Posterior vena cava (tissue), 2 donors: ENCODE data around the gene PRDM15. TPM values are rescaled to one million over a fixed set of nuclear protein-coding genes. Genes with fewer than 3 reads are reported as not detected.

Experiments
- DNase-seq: peaks from one replicate; pipeline ENCODE4 v3.0.0-alpha.2; 2020; ENCODE audit warnings: low spot score
- intact Hi-C, 2 donors: fragments of 100-400 bp; cut with DNase I; formaldehyde crosslinking; loops; one replicate each; pipeline versions ENCODE4 v1.14.1 to v1.14.2; 2022 to 2023
- total RNA-seq, 2 donors: library from RNA; stranded (reverse); fragmentation: NEBNext Ultra II Directional; extraction: Animal tissue kit (Norgen Biotek cat#: 25700); gene quantifications; one replicate each; pipeline ENCODE4 v1.2.1, GENCODE V29; 2021
- donor health status: DM: yes; HTN: yes; CAD: no.
- donor health status: DM: yes; HTN: yes; CAD: no.

The PRDM15 gene
- total RNA-seq, 2 donors from 2014 or later, result 2.9 to 5.0 TPM

DNA sequence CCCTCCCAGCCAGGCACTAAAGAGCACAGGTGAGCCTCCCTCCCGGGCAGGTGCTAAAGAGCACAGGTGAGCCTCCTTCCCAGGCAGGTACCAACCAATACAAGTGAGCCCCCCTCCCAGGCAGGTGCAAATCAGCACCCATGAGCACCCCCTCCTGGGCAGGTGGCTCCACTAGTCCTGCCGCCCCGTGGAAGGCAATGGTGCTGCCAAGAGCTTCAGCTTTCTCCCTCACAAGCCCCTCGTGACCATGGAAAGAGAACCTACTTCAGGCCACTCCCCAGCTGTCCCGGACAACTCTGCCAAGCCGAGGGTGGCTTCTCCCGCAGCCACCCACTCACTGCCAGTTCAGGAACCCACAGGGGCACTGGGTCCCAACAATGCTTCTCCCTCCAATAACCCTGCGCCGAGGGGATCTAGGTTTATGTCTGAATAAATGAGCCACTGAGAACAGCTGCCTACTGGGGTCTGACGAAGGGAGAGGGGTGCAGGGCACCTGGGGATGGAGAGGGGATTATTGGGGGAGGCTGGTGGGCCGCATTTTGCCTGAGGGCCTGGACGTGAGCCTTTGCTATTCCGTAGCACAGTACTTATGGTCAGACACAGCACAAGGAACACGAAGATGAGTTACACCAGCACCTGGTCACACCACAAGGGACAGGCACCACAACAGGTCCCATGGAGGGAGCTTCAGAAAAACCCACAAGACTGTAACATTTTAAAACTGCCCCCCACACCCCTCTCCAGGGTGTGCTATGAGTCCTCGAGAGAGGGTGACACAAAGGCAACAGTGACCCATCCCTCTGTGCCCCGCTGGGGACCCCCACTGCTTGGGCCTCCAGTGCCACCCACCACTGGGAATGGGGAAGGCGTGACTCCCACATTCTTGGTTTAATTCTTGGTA, 46.3 kb downstream of the PRDM15 start:
- DNase-seq, result no peak
- intact Hi-C loops, result no loop called here

GRCh38 chr21:41831866-41832595, 47.1 kb downstream of the PRDM15 start:
- intact Hi-C loops, result no loop called here
- no peak for DNase-seq

GRCh38 chr21:41831453-41831831, 47.7 kb downstream of the PRDM15 start:
- no peak for DNase-seq
- intact Hi-C loops, result no loop called here

GRCh38 chr21:41830764-41831452, 48.2 kb downstream of the PRDM15 start:
- DNase-seq, result no peak
- intact Hi-C loops, result no loop called here

GRCh38 chr21:41830145-41830707, 48.9 kb downstream of the PRDM15 start:
- intact Hi-C loops, result no loop called here
- no peak for DNase-seq

GRCh38 chr21:41828884-41829360, 50.2 kb downstream of the PRDM15 start:
- intact Hi-C loops, result no loop called here
- no peak for DNase-seq

- no peak for DNase-seq
- intact Hi-C loops, result no loop called here
Observed at GRCh38 chr21:41827951-41828883, 50.9 kb downstream of the PRDM15 start.

DNA sequence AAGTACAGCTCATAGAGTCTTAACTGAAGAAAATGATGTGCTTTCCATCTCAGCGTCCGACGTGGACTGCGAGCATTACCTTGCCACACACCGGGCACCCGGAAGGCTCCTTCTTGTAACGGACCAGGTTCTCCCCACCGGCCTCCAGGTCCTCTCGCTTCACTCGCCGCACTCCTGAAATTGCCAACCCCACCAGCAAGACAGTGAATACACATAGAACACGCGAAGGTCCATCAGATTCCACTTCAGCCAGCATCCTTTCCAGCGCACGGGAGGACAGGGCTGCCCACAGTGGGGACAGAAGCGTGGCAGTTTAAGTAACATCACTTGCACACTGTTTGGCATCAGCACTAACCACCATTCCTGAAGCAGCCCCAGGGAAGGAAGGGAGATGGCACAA, 53.3 kb downstream of the PRDM15 start:
- no peak for DNase-seq
- intact Hi-C loops, result no loop called here

GRCh38 chr21:41825216-41825615, 53.9 kb downstream of the PRDM15 start:
- no peak for DNase-seq
- intact Hi-C loops, result no loop called here

- DNase-seq, result no peak
- intact Hi-C loops, result loop anchor here in 1 of 2 donors (5.0 kb wide), 1 partner anchor 288 kb away; no protein-coding TSS in a partner anchor
Observed at GRCh38 chr21:41824466-41825207, 54.5 kb downstream of the PRDM15 start.

GRCh38 chr21:41823906-41824305, 55.2 kb downstream of the PRDM15 start:
- intact Hi-C loops, result loop anchor here in 1 of 2 donors (5.0 kb wide), 1 partner anchor 288 kb away; no protein-coding TSS in a partner anchor
- DNase-seq, result no peak

DNA sequence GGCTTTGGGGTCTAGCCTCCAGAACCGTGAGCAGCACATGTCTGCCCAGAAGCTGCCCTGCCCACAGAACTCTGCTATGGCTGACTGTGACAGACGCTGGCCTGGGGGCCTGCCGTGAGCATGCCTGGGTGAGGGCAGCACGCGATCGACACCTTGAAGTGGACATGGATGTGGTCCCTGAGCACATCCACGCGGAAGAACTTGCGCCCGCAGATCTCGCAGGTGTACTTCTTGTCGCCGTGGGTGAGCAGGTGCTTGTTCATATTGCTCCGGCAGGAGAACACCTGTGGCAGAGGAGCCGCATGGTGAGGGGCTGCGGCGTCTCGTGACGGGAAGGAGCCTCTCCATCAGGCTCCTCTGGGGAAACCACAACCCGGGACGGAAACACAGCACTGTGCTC, 56.0 kb downstream of the PRDM15 start:
- no peak for DNase-seq
- intact Hi-C loops, result loop anchor here in 1 of 2 donors (5.0 kb wide), 1 partner anchor 289 kb away; no protein-coding TSS in a partner anchor

DNA sequence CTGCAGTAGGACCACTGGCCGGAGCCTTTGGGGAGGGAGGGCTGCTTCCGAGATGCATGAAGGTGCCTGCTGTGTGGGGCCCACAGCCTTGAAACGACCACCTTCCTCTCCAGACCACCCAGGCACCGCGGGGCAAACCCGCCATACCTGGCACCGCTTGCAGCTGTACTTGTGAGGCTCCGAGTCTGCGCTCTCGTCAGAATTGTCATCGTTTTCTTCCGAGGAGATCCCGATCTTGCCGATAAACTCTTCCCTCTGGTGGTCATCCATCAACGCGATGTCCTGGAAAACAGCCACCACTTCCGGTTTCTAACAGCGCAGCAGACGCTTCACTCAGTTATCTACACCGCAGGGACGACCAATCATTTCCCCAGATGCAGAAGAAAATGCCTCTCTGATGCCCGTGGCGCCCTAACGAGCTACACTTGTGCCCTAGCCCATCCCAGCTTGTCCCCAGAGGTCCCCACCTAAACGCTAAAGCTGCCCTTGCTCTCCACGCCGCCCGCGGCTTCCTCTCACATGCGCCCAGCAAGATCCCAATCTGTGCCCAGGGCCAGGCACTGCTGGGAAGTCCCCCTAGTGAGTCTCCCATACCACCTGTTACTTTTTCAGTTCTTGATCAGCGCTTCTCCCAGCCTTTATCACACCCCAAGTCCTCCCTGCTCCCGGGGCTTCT, 57.2 kb downstream of the PRDM15 start:
- intact Hi-C loops, result loop anchor here in 1 of 2 donors (5.0 kb wide), 1 partner anchor 290 kb away; no protein-coding TSS in a partner anchor
- no peak for DNase-seq

DNA sequence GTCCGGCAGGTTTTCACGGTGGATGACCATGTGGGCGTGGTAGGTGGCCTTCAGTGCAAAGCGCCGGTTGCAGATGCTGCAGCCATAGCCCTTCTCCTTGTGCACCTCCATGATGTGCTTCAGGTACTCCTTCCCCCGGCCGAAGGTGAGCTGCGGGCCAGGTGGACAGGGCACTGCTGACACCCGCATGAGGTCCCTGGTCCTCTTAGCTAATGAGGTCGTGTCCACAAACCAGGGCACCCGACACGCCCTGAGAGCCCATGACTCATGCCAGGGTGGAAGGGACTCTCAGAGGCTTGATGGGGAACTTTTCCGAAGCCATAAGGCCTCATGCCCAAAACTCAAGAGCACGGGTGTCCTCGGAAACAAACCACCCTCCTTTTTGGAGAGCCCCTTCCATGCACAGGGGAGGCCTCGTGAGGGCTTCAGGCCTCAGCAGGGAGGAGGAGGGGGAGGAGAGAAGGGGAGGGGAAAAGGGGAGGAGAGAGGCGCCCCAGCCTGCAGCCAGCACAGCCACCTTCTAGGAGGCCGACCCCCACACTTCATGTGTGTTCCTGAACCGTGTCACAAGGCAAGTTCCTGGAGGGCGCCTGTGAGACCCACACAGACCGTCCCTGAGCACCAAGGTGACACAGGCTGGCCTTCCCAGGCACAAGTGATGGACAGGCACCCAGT, 57.9 kb downstream of the PRDM15 start:
- intact Hi-C loops, result loop anchor here in 1 of 2 donors (5.0 kb wide), 1 partner anchor 291 kb away; no protein-coding TSS in a partner anchor
- DNase-seq, result no peak

DNA sequence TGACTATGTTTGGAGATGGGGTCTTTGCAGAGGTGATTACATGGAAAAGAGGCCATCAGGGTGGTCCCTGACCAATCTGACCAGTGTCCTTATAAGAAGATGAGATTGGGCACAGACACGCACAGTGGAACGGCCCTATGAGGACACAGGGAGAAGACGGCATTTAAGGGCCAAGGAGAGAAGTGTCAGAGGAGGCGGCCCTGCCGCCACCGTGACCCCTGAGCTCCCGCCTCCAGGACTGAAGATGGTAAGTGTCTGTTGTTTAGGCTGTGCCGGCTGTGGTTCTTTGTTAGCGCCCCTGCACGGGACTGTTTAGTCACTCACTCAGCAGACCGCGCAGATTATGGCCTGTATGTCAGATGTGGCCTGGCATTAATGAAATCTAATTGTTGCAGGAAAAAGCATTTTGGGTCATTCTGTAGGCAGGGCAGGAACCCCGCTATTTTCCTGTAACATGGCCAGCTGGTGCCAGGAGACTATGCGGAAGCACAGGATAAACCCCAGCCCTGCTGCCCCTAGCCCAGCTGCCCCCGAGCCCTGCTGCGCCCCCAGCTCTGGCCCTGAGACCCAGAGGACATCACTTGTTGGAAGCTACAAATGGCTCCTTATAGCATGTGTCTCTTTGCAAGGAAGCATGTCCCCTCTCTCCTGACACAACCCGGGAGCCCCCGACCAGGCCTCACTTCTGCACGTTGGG, 58.6 kb downstream of the PRDM15 start:
- intact Hi-C loops, result loop anchor here in 1 of 2 donors (5.0 kb wide), 1 partner anchor 292 kb away; no protein-coding TSS in a partner anchor
- DNase-seq, result no peak

- intact Hi-C loops, result loop anchor here in 1 of 2 donors (5.0 kb wide), 1 partner anchor 292 kb away; no protein-coding TSS in a partner anchor
Observed at GRCh38 chr21:41819856-41820281, 59.3 kb downstream of the PRDM15 start.

More at GRCh38 chr21:41819856-41820281, 59.3 kb downstream of the PRDM15 start:
- DNase-seq, result no peak
